Measurements from ENCODE around the gene DONSON.

GRCh38 chr21:33562389-33562788 lies 26.1 kb downstream of the DONSON start:
- TF ChIP-seq CTCF (IDR thresholded peaks at IDR 0.05; ENCODE audit: poor library complexity) (no peak), EZH2 (IDR thresholded peaks at IDR 0.05; ENCODE audit: borderline replicate concordance) (no peak)

All from hepatocyte (in vitro differentiated cells).